Large intestine (tissue), 3 donors: ENCODE results near the gene COP1. TPM values are rescaled to one million over a fixed set of nuclear protein-coding genes. Genes with fewer than 3 reads are reported as not detected.

Experiments
- DNase-seq, 2 donors: peaks; one replicate each; pipeline versions ENCODE4 v3.0.0 to v3.0.0-alpha.2; 2013
- H3K27ac ChIP-seq: one replicate; pipeline ENCODE4 v1.5.1; 2013; ENCODE audit warnings: low read length
- H3K27me3 ChIP-seq: 2 replicates; pipeline ENCODE4 v1.6.1; 2013; ENCODE audit warnings: low read length; ENCODE audit not compliant: control insufficient read depth, insufficient read depth
- H3K36me3 ChIP-seq: 2 replicates; pipeline ENCODE4 v1.6.1; 2013; ENCODE audit warnings: low read length; ENCODE audit not compliant: control insufficient read depth, insufficient read depth
- H3K4me1 ChIP-seq: one replicate; pipeline ENCODE4 v1.6.1; 2013; ENCODE audit warnings: low read length; ENCODE audit not compliant: control insufficient read depth, insufficient read depth
- H3K4me3 ChIP-seq: one replicate; pipeline ENCODE4 v1.5.1; 2013; ENCODE audit warnings: low read length
- H3K9me3 ChIP-seq: one replicate; pipeline ENCODE4 v1.6.1; 2013; ENCODE audit warnings: mild to moderate bottlenecking, low read depth, low read length, moderate library complexity; ENCODE audit not compliant: control insufficient read depth
- WGBS: methylation state at CpG from one replicate; pipeline ENCODE4 v1.1.5; 2013; ENCODE audit warnings: low lambda C conversion rate; ENCODE audit not compliant: insufficient coverage; 5-methylcytosine and 5-hydroxymethylcytosine counted together
- polyA plus RNA-seq: library from polyadenylated mRNA; unstranded; fragments of 120-200 nt; gene quantifications from one replicate; pipeline ENCODE4 v1.2.1, GENCODE V29; 2013

The COP1 gene
- polyA plus RNA-seq, 1 donor: 41.4 TPM

GRCh38 chr1:176201568-176201967, 5.5 kb downstream of the COP1 start:
- DNase-seq: peak in 1 of 2 donors; percentile 34
- no peaks in the 10 kb centered on the region for H3K9me3 ChIP-seq
- H3K4me3 ChIP-seq: no peak overlapping the region
- no peaks in the 10 kb centered on the region for H3K27me3 ChIP-seq
- H3K4me1 ChIP-seq: peaks cover 7% of the 10 kb centered on the region
- H3K27ac ChIP-seq: no peak overlapping the region
- no peaks in the 10 kb centered on the region for H3K36me3 ChIP-seq

- H3K27ac ChIP-seq: no peak overlapping the region
- H3K36me3 ChIP-seq: no peaks in the 10 kb centered on the region
- WGBS: no CpG with 5 or more reads among the region's 1 CpG
- H3K27me3 ChIP-seq: no peaks in the 10 kb centered on the region
- no peak for DNase-seq
- no peak overlapping the region for H3K4me3 ChIP-seq
- H3K4me1 ChIP-seq: peaks cover 7% of the 10 kb centered on the region
- H3K9me3 ChIP-seq: no peaks in the 10 kb centered on the region
These were observed 7.4 kb downstream of the COP1 start for GRCh38 chr1:176199707-176200106.

- Histone ChIP-seq H3K9me3 (no peaks in the 10 kb centered on the region), H3K4me1 (no peaks in the 10 kb centered on the region), H3K27ac (no peak overlapping the region), H3K27me3 (no peaks in the 10 kb centered on the region), H3K4me3 (no peak overlapping the region), H3K36me3 (no peaks in the 10 kb centered on the region)
- DNase-seq: no peak
- 100% methylated on average over 2 of the region's 2 CpGs for WGBS
These were observed 8.7 kb downstream of the COP1 start for GRCh38 chr1:176198413-176198812.

GRCh38 chr1:176196728-176197127, 10.4 kb downstream of the COP1 start:
- no peak for DNase-seq

GRCh38 chr1:176195547-176195946, 11.5 kb downstream of the COP1 start:
- WGBS: no CpG with 5 or more reads among the region's 7 CpGs
- no peak for DNase-seq
- H3K27me3 ChIP-seq: no peaks in the 10 kb centered on the region
- no peaks in the 10 kb centered on the region for H3K9me3 ChIP-seq
- H3K27ac ChIP-seq: no peak overlapping the region
- no peaks in the 10 kb centered on the region for H3K4me1 ChIP-seq
- no peaks in the 10 kb centered on the region for H3K36me3 ChIP-seq
- no peak overlapping the region for H3K4me3 ChIP-seq

More at GRCh38 chr1:176196728-176197127, 10.4 kb downstream of the COP1 start:
- 100% methylated on average over 3 of the region's 5 CpGs for WGBS
- H3K9me3 ChIP-seq: no peaks in the 10 kb centered on the region
- no peaks in the 10 kb centered on the region for H3K27me3 ChIP-seq
- H3K4me3 ChIP-seq: no peak overlapping the region
- no peak overlapping the region for H3K27ac ChIP-seq
- no peaks in the 10 kb centered on the region for H3K36me3 ChIP-seq
- no peaks in the 10 kb centered on the region for H3K4me1 ChIP-seq

- H3K9me3 ChIP-seq: peaks cover under 1% of the 10 kb centered on the region
- H3K4me1 ChIP-seq: no peaks in the 10 kb centered on the region
- no peak overlapping the region for H3K27ac ChIP-seq
- WGBS: 90% methylated on average over 1 of the region's 3 CpGs
- H3K27me3 ChIP-seq: no peaks in the 10 kb centered on the region
- H3K36me3 ChIP-seq: no peaks in the 10 kb centered on the region
- DNase-seq: no peak
- H3K4me3 ChIP-seq: no peak overlapping the region
These were observed 13.4 kb downstream of the COP1 start for GRCh38 chr1:176193663-176194062.

GRCh38 chr1:176193023-176193422, 14.1 kb downstream of the COP1 start:
- no peak for DNase-seq
- Histone ChIP-seq H3K27me3 (no peaks in the 10 kb centered on the region), H3K4me1 (no peaks in the 10 kb centered on the region), H3K4me3 (no peak overlapping the region), H3K9me3 (peaks cover 2% of the 10 kb centered on the region), H3K27ac (no peak overlapping the region), H3K36me3 (no peaks in the 10 kb centered on the region)
- 80% methylated on average over 1 of the region's 1 CpG for WGBS

GRCh38 chr1:176188604-176189003, 18.5 kb downstream of the COP1 start:
- H3K4me3 ChIP-seq: no peak overlapping the region
- no peaks in the 10 kb centered on the region for H3K27me3 ChIP-seq
- no peak for DNase-seq
- H3K36me3 ChIP-seq: no peaks in the 10 kb centered on the region
- H3K9me3 ChIP-seq: peaks cover 2% of the 10 kb centered on the region
- 100% methylated on average over 2 of the region's 2 CpGs for WGBS
- no peaks in the 10 kb centered on the region for H3K4me1 ChIP-seq
- no peak overlapping the region for H3K27ac ChIP-seq

- Histone ChIP-seq H3K4me3 (no peak overlapping the region), H3K36me3 (no peaks in the 10 kb centered on the region), H3K27ac (no peak overlapping the region), H3K4me1 (no peaks in the 10 kb centered on the region), H3K27me3 (no peaks in the 10 kb centered on the region), H3K9me3 (peaks cover 2% of the 10 kb centered on the region)
- DNase-seq: no peak
- WGBS: 100% methylated on average over 1 of the region's 3 CpGs
These were observed 20.1 kb downstream of the COP1 start for GRCh38 chr1:176187001-176187400.

GRCh38 chr1:176183618-176184017, 23.5 kb downstream of the COP1 start:
- no peaks in the 10 kb centered on the region for H3K27me3 ChIP-seq
- no peak overlapping the region for H3K4me3 ChIP-seq
- peaks cover 5% of the 10 kb centered on the region for H3K36me3 ChIP-seq
- 95% methylated on average over 2 of the region's 3 CpGs for WGBS
- H3K9me3 ChIP-seq: peaks cover 1% of the 10 kb centered on the region
- no peak for DNase-seq
- H3K4me1 ChIP-seq: no peaks in the 10 kb centered on the region
- H3K27ac ChIP-seq: no peak overlapping the region

GRCh38 chr1:176178316-176178715, 28.8 kb downstream of the COP1 start:
- Histone ChIP-seq H3K4me1 (peaks cover 8% of the 10 kb centered on the region), H3K27me3 (no peaks in the 10 kb centered on the region), H3K9me3 (no peaks in the 10 kb centered on the region), H3K27ac (no peak overlapping the region), H3K4me3 (no peak overlapping the region), H3K36me3 (peaks cover 17% of the 10 kb centered on the region)
- WGBS: 20% methylated on average over 1 of the region's 5 CpGs
- DNase-seq: peak; percentile 23 to 56
